Effector memory CD4-positive, alpha-beta T cell (primary cell): Measurements from ENCODE around the gene HPSE2.

Experiments
- DNase-seq, 3 donors: peaks; one replicate each; pipeline ENCODE4 v3.0.0-alpha.2; 2020
- H3K27ac ChIP-seq: 2 replicates; pipeline ENCODE4 v1.7.0; 2013; ENCODE audit warnings: mild to moderate bottlenecking, low read length, moderate library complexity; ENCODE audit not compliant: insufficient read depth, poor library complexity, severe bottlenecking
- H3K27me3 ChIP-seq: replicated peaks from 2 replicates; pipeline ENCODE4 v1.7.0; 2013; ENCODE audit warnings: mild to moderate bottlenecking, low read length; ENCODE audit not compliant: insufficient read depth, control insufficient read depth, poor library complexity, severe bottlenecking
- H3K36me3 ChIP-seq: 2 replicates; pipeline ENCODE4 v1.7.0; 2013; ENCODE audit warnings: mild to moderate bottlenecking, low read length, moderate library complexity; ENCODE audit not compliant: control insufficient read depth, insufficient read depth
- H3K4me1 ChIP-seq: 2 replicates; pipeline ENCODE4 v1.7.0; 2013; ENCODE audit warnings: low read length, mild to moderate bottlenecking; ENCODE audit not compliant: control insufficient read depth, insufficient read depth, poor library complexity, severe bottlenecking
- H3K4me3 ChIP-seq: 2 replicates; pipeline ENCODE4 v1.7.0; 2013; ENCODE audit warnings: low read length, low read depth, mild to moderate bottlenecking; ENCODE audit not compliant: insufficient read depth, poor library complexity, severe bottlenecking
- H3K9me3 ChIP-seq: 2 replicates; pipeline ENCODE4 v1.7.0; 2013; ENCODE audit warnings: mild to moderate bottlenecking, low read length, moderate library complexity; ENCODE audit not compliant: control insufficient read depth

The HPSE2 gene

GRCh38 chr10:98449287-98449686, 786.4 kb downstream of the HPSE2 start:
- peaks cover 4% of the 10 kb centered on the region for H3K36me3 ChIP-seq
- H3K4me3 ChIP-seq = no peak overlapping the region
- H3K27me3 ChIP-seq = no peaks in the 10 kb centered on the region
- H3K9me3 ChIP-seq = no peaks in the 10 kb centered on the region
- DNase-seq = no peak
- no peak overlapping the region for H3K27ac ChIP-seq
- H3K4me1 ChIP-seq = peaks cover 5% of the 10 kb centered on the region

DNA sequence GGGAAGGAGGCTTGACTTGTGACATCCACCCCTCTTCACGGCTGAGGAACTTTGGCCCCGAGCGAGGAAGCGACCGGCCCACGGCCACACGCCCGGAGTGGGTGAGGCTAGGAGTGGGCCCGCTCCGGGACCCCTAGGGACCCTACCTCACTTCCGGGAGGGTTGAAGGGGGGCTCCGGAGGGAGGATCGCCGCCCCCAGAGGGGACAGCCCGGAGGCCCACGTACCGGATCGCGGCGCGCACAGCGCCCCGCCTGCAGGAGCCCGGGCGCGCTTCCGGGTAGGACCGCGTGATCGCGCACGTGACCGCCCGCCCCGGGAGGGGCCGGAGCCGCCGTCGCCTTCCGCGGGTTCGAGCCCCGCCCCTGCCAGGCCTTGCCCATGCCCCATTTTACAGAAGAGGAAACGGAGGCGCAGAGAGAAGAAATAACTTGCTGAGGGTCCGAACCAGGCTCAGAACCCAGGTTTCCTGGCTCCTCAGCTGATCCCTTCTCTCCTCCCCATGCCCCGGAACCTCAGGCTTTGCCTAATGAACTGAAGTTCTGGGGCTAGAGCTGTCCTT, 788.9 kb downstream of the HPSE2 start, which contains the start of gene HPS1:
HPS1 (minus strand) TSS at position 275 of the 561 bp plus-strand sequence. CDS start 3,695 bp downstream, outside the sequence.
- H3K4me3 ChIP-seq = peak within 1 kb of the TSS; percentile 93
- H3K27ac ChIP-seq = peak within 1 kb of the TSS; percentile 77
- H3K27me3 ChIP-seq = no peaks in the 10 kb centered on the region
- peaks cover 5% of the 10 kb centered on the region for H3K4me1 ChIP-seq
- DNase-seq = peak; percentile 50 to 64 (median 51)
- H3K36me3 ChIP-seq = peaks cover 25% of the 10 kb centered on the region
- no peaks in the 10 kb centered on the region for H3K9me3 ChIP-seq

- Histone ChIP-seq H3K9me3 (no peaks in the 10 kb centered on the region), H3K36me3 (peaks cover 29% of the 10 kb centered on the region), H3K27ac (peak overlapping the region; percentile 77), H3K4me1 (peaks cover 5% of the 10 kb centered on the region), H3K4me3 (peak overlapping the region; percentile 93), H3K27me3 (no peaks in the 10 kb centered on the region)
- peak in 1 of 3 donors; percentile 17 for DNase-seq
Observed at GRCh38 chr10:98446151-98446660, 789.4 kb downstream of the HPSE2 start.

- Histone ChIP-seq H3K4me1 (peaks cover 5% of the 10 kb centered on the region), H3K4me3 (no peak overlapping the region), H3K27me3 (no peaks in the 10 kb centered on the region), H3K27ac (peak overlapping the region; percentile 77), H3K36me3 (peaks cover 33% of the 10 kb centered on the region), H3K9me3 (no peaks in the 10 kb centered on the region)
- no peak for DNase-seq
Observed at GRCh38 chr10:98445200-98445812, 790.3 kb downstream of the HPSE2 start.

GRCh38 chr10:98444314-98445006, 791.2 kb downstream of the HPSE2 start:
- no peak overlapping the region for H3K4me3 ChIP-seq
- peaks cover 5% of the 10 kb centered on the region for H3K4me1 ChIP-seq
- H3K27ac ChIP-seq = no peak overlapping the region
- peaks cover 39% of the 10 kb centered on the region for H3K36me3 ChIP-seq
- H3K27me3 ChIP-seq = no peaks in the 10 kb centered on the region
- no peaks in the 10 kb centered on the region for H3K9me3 ChIP-seq
- no peak for DNase-seq

DNA sequence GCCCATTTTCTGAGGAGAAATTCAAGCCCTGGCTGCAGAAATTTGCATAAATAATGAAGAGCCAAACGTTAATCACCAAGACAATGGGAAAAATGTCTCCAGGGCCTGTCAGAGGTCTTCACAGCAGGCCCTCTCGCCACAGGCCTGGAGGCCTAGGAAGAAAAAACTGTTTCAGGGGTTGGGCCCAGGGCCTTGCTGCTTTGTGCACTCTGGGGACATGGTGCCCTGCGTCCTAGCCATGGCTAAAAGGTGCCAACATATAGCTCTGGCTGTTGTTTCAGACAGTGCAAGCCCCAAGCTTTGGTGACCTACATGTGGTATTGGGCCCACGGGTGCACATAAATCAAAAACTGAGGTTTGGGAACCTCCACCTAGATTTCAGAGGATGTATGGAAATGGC, 796.9 kb downstream of the HPSE2 start:
- Histone ChIP-seq H3K27ac (no peak overlapping the region), H3K4me3 (no peak overlapping the region), H3K9me3 (no peaks in the 10 kb centered on the region), H3K36me3 (peaks cover 67% of the 10 kb centered on the region), H3K4me1 (no peaks in the 10 kb centered on the region), H3K27me3 (no peaks in the 10 kb centered on the region)
- DNase-seq = no peak

- Histone ChIP-seq H3K4me3 (no peak overlapping the region), H3K27ac (no peak overlapping the region), H3K27me3 (no peaks in the 10 kb centered on the region), H3K4me1 (no peaks in the 10 kb centered on the region), H3K9me3 (no peaks in the 10 kb centered on the region), H3K36me3 (peaks cover 67% of the 10 kb centered on the region)
- DNase-seq = no peak
Observed at GRCh38 chr10:98436704-98437103, 798.9 kb downstream of the HPSE2 start.

DNA sequence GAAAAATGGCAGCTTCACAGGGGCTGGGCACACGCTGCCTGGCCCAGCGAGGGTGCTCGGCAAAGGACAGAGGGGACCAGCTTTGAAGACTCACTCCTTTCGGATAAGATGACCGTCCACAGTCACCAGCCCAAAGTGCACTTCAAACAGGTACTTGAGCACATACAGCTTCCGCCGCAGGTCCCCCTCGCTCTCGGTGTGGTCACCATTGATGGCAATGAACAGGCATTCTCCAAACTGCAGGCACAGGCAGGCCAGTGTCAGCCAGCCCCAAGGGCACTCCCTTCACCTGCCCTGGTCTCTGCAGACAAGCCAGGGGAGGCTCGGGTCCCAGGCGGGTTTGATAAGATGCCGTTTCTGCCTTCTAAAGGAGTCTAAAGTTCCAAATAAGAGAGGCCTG, 800.5 kb downstream of the HPSE2 start:
- H3K27ac ChIP-seq = no peak overlapping the region
- H3K27me3 ChIP-seq = no peaks in the 10 kb centered on the region
- peaks cover 72% of the 10 kb centered on the region for H3K36me3 ChIP-seq
- H3K9me3 ChIP-seq = no peaks in the 10 kb centered on the region
- H3K4me3 ChIP-seq = no peak overlapping the region
- H3K4me1 ChIP-seq = no peaks in the 10 kb centered on the region
- no peak for DNase-seq

- Histone ChIP-seq H3K9me3 (no peaks in the 10 kb centered on the region), H3K36me3 (peaks cover 76% of the 10 kb centered on the region), H3K4me1 (no peaks in the 10 kb centered on the region), H3K4me3 (no peak overlapping the region), H3K27ac (no peak overlapping the region), H3K27me3 (no peaks in the 10 kb centered on the region)
- DNase-seq = no peak
Observed at GRCh38 chr10:98433881-98434732, 801.5 kb downstream of the HPSE2 start.
